ENCODE results near the gene DPP4.

The DPP4 gene

DNA sequence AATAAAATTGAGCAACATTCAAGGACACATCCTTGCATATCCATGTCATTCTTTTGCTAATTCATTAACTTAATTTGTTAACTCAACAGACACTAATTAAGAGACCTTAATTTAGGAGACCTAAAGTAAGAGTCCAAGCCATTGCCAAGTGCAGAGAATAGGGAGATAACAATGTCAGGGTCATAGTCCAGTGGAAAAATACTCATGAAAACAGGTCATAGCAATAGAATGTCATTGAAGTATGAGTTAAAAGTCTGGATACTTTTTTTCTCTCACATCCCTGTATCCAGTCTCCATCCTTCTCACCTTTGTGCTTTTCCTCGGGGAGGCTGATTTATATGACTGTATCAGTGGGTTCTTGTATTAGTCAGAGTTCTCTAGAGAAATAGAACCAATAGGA, 26.6 kb upstream of the DPP4 start:
- POLR2A ChIA-PET: no interaction called here

GRCh38 chr2:162099836-162100235, 25.8 kb upstream of the DPP4 start:
- TF ChIP-seq CTCF (IDR thresholded peaks at IDR 0.05; ENCODE audit: control extremely low read depth, extremely low read depth, low read depth, missing control alignments): no peak
- ChIA-PET POLR2A (no interaction called here), CTCF (no interaction called here)
- DNase-seq (ENCODE audit: extremely low spot score): no peak

More for the DNA sequence above, 26.6 kb upstream of the DPP4 start:
- no peak for DNase-seq (ENCODE audit: extremely low spot score)
- CTCF ChIA-PET: no interaction called here
- no peak for TF ChIP-seq CTCF (IDR thresholded peaks at IDR 0.05; ENCODE audit: control extremely low read depth, extremely low read depth, low read depth, missing control alignments)

GRCh38 chr2:162092658-162093556, 18.9 kb upstream of the DPP4 start:
- ChIA-PET POLR2A (no interaction called here), CTCF (interaction anchor here (1.8 kb wide), 1 partner anchor 24 kb away, joined by 4 read pairs; no protein-coding TSS in a partner anchor)
- TF ChIP-seq CTCF (IDR thresholded peaks at IDR 0.05; ENCODE audit: control extremely low read depth, extremely low read depth, low read depth, missing control alignments): no peak
- DNase-seq (ENCODE audit: extremely low spot score): no peak

GRCh38 chr2:162092008-162092390, 18.0 kb upstream of the DPP4 start:
- no peak for DNase-seq (ENCODE audit: extremely low spot score)
- TF ChIP-seq CTCF (IDR thresholded peaks at IDR 0.05; ENCODE audit: control extremely low read depth, extremely low read depth, low read depth, missing control alignments): no peak
- ChIA-PET CTCF (interaction anchor here (1.8 kb wide), 1 partner anchor 25 kb away, joined by 4 read pairs; no protein-coding TSS in a partner anchor), POLR2A (no interaction called here)

DNA sequence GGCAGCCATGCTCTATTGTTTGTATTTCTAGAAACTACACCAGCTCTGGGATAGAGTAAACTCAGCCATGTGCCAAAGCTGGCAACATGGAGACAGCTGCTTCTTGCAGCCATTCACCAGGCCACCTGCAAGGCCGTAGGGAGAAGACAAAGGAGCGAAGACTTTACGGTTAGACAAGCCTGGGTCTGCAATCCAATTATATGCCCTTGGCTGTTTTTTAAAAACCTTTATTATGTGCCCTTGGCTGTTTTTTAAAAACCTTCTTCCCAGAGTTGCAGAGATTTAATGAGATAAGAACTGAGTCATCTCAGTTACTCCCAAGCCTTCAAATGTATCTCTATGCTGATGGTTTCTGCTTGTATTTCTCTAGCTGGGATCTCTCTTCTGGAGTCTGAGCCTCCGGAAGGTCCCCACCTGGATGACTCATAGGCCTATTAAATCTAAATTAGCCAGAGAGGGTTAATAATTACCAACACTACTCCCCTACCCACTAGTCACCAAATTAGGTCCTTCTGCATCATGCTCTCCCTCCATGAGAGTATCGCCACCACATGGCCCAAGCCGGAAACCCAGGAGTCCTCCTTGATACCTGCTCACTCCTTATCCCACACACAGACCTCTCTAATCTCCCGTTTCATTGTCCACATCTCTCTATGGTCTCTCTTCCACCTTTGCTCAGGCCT, 17.5 kb upstream of the DPP4 start:
- POLR2A ChIA-PET: no interaction called here
- CTCF ChIA-PET: interaction anchor here (1.2 to 1.8 kb wide), 2 partner anchors 26 to 130 kb away, joined by 3 to 4 read pairs; no protein-coding TSS in a partner anchor
- no peak for TF ChIP-seq CTCF (IDR thresholded peaks at IDR 0.05; ENCODE audit: control extremely low read depth, extremely low read depth, low read depth, missing control alignments)
- DNase-seq (ENCODE audit: extremely low spot score): no peak

DNA sequence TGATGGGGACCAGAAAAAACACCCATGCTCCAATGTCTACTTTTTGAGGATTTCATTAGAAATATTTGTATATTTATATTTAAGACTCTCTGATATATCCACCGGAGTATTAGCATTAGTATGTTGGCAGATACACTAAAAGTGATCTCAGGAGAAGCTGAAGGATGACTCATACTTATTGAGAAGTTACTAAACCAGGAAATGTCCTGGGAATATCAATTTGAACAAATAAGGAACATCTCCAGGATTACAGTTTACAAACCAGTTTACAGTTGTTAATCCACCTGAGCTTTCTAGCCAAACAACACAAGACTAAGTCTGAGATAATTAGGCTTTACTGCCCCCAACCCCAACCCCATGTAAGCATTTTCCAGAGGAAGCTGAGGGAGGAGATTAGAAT, 16.1 kb upstream of the DPP4 start:
- ChIA-PET CTCF (interaction anchor here (1.2 kb wide), 1 partner anchor 131 kb away, joined by 3 read pairs; no protein-coding TSS in a partner anchor), POLR2A (no interaction called here)
- TF ChIP-seq CTCF (IDR thresholded peaks at IDR 0.05; ENCODE audit: control extremely low read depth, extremely low read depth, low read depth, missing control alignments): no peak
- no peak for DNase-seq (ENCODE audit: extremely low spot score)

All from GM10248 (cell line).